A549 (cell line): Measurements from ENCODE around the gene CEP63. TPM values are rescaled to one million over a fixed set of nuclear protein-coding genes. Genes with fewer than 3 reads are reported as not detected.

Experiments used
- ATAC-seq, 2 experiments: fragments of 200-7000 bp in 1 of 2; fragments of >200 bp in 1 of 2; cut with Nextera tagmentation in 1 of 2; cut with Tn5 transposase in 1 of 2; 3 replicates each; pipeline versions ENCODE4 v1.8.0 to v1.9.1; 2018 to 2020; ENCODE audit warnings: mild to moderate bottlenecking in 1 of 2, moderate library complexity in 1 of 2
- CTCF ChIA-PET: fragments of 300-600 bp; sonication (Branson Sonifier 250); formaldehyde crosslinking; extraction: SDS; loops from one replicate; lab custom pipeline; 2021; ENCODE audit warnings: antibody characterized with exemption, inconsistent platforms; lab: Yijun Ruan, JAX
- POLR2A ChIA-PET: fragments of 350-600 bp; formaldehyde crosslinking; extraction: SDS; loops from one replicate; lab custom pipeline; 2021; ENCODE audit warnings: antibody characterized with exemption, inconsistent platforms; lab: Yijun Ruan, JAX
- DNase-seq, 2 experiments: peaks; one replicate each; pipeline versions ENCODE4 v3.0.0 to v3.0.0-alpha.2; 2011 to 2016; ENCODE audit warnings: low read depth in 1 of 2, low spot score in 1 of 2
- FAIRE-seq: peaks from 2 replicates; lab custom pipeline; 2011; peaks lifted over from hg19 to GRCh38; lab: Jason Lieb, UNC
- H3K27ac ChIP-seq, 2 experiments: fragments of >200 bp; sonication (Bioruptor Twin); formaldehyde crosslinking; 3 replicates each; pipeline ENCODE4 v1.5.1; 2016 to 2017
- H3K4me1 ChIP-seq: fragments of >200 bp; sonication (Bioruptor Twin); formaldehyde crosslinking; 3 replicates; pipeline ENCODE4 v1.6.1; 2016
- H3K4me2 ChIP-seq: fragments of >200 bp; sonication (Bioruptor Twin); formaldehyde crosslinking; 3 replicates; pipeline ENCODE4 v1.6.1; 2016
- H3K4me3 ChIP-seq: fragments of >200 bp; sonication (Bioruptor Twin); formaldehyde crosslinking; 3 replicates; pipeline ENCODE4 v1.5.1; 2016
- H3K9me3 ChIP-seq: fragments of >200 bp; sonication (Bioruptor Twin); formaldehyde crosslinking; 3 replicates; pipeline ENCODE4 v1.6.1; 2016
- BHLHE40 ChIP-seq: IDR thresholded peaks from 2 replicates; pipeline ENCODE4 v1.6.1; 2012; ENCODE audit warnings: low read depth, low read length, inconsistent platforms
- CEBPB ChIP-seq, 2 experiments: fragments of >200 bp in 1 of 2; sonication (Bioruptor Twin) in 1 of 2; formaldehyde crosslinking in 1 of 2; IDR thresholded peaks; 2 replicates each; pipeline ENCODE4 v1.6.1; 2012 to 2016
- EHF ChIP-seq: fragments of 250-450 bp; sonication (Bioruptor Pico); IDR thresholded peaks from 2 replicates; pipeline ENCODE4 v1.5.0; 2020; ENCODE audit warnings: mild to moderate bottlenecking
- EHMT2 ChIP-seq: fragments of 200-600 bp; sonication (generic); IDR thresholded peaks from 2 replicates; pipeline ENCODE4 v1.6.1; 2016; ENCODE audit warnings: antibody characterized with exemption, low read depth, mild to moderate bottlenecking, moderate library complexity
- ESRRA ChIP-seq: fragments of 150-350 bp; IDR thresholded peaks from 2 replicates; pipeline ENCODE4 v1.6.1; 2014; ENCODE audit warnings: mild to moderate bottlenecking, low read length, borderline replicate concordance
- HES2 ChIP-seq: fragments of >200 bp; sonication (Bioruptor Twin); formaldehyde crosslinking; IDR thresholded peaks from 2 replicates; pipeline ENCODE4 v1.6.1; 2016
- HEYL ChIP-seq: fragments of 250-450 bp; sonication (Bioruptor Pico); IDR thresholded peaks from 2 replicates; pipeline ENCODE4 v1.8.0; 2021; ENCODE audit warnings: mild to moderate bottlenecking, moderate library complexity
- HMGXB4 ChIP-seq: fragments of 250-450 bp; sonication (Bioruptor Pico); IDR thresholded peaks from 2 replicates; pipeline ENCODE4 v1.5.0; 2021; ENCODE audit warnings: mild to moderate bottlenecking, moderate library complexity, borderline replicate concordance
- HOXA7 ChIP-seq: fragments of 250-450 bp; sonication (Bioruptor Pico); IDR thresholded peaks from 2 replicates; pipeline ENCODE4 v1.5.0; 2020; ENCODE audit warnings: mild to moderate bottlenecking, moderate library complexity
- HOXB13 ChIP-seq: fragments of 250-450 bp; sonication (Bioruptor Pico); IDR thresholded peaks from 2 replicates; pipeline ENCODE4 v1.5.0; 2020; ENCODE audit warnings: low read depth, mild to moderate bottlenecking, moderate library complexity
- KDM1A ChIP-seq: fragments of 200-600 bp; sonication (generic); IDR thresholded peaks from 2 replicates; pipeline ENCODE4 v1.6.1; 2016; ENCODE audit warnings: low read depth, mild to moderate bottlenecking
- MAZ ChIP-seq: fragments of 150-350 bp; IDR thresholded peaks from 2 replicates; pipeline ENCODE4 v1.6.1; 2014; ENCODE audit warnings: antibody characterized with exemption, low read depth, low read length, borderline replicate concordance
- MYC ChIP-seq: IDR thresholded peaks from 2 replicates; pipeline ENCODE4 v1.6.1; 2012; ENCODE audit warnings: mild to moderate bottlenecking, inconsistent platforms, low read length, improper control_type of control experiment, borderline replicate concordance
- NFE2L2 ChIP-seq: fragments of 150-350 bp; conservative IDR thresholded peaks from 2 replicates; pipeline ENCODE4 v1.6.1; 2014; ENCODE audit warnings: low read length
- PBX3 ChIP-seq: IDR thresholded peaks from 2 replicates; pipeline ENCODE4 v1.6.1; 2012
- PHF8 ChIP-seq: fragments of 200-600 bp; sonication (generic); IDR thresholded peaks from 2 replicates; pipeline ENCODE4 v1.6.1; 2016; ENCODE audit warnings: low read depth, mild to moderate bottlenecking, antibody characterized with exemption, moderate library complexity, borderline replicate concordance
- RAD21 ChIP-seq, 2 experiments: fragments of >200 bp in 1 of 2; sonication (Bioruptor Twin) in 1 of 2; formaldehyde crosslinking in 1 of 2; IDR thresholded peaks in 1 of 2; conservative IDR thresholded peaks in 1 of 2; 2 replicates in 1 of 2; 3 replicates in 1 of 2; pipeline ENCODE4 v1.6.1; 2012 to 2018; ENCODE audit warnings: inconsistent platforms in 1 of 2
- RCOR1 ChIP-seq: fragments of 150-350 bp; IDR thresholded peaks from 2 replicates; pipeline ENCODE4 v1.6.1; 2014; ENCODE audit warnings: antibody characterized with exemption, low read length, low read depth
- REST ChIP-seq: fragments of 200-600 bp; sonication (generic); IDR thresholded peaks from 2 replicates; pipeline ENCODE4 v1.6.1; 2016; ENCODE audit warnings: antibody characterized with exemption, mild to moderate bottlenecking, moderate library complexity
- RFX5 ChIP-seq: fragments of 450-650 bp; IDR thresholded peaks from 2 replicates; pipeline ENCODE4 v1.7.1; 2014; ENCODE audit warnings: antibody characterized with exemption, mild to moderate bottlenecking, moderate library complexity
- RNF2 ChIP-seq: fragments of 200-600 bp; sonication (generic); IDR thresholded peaks from 2 replicates; pipeline ENCODE4 v1.6.1; 2016; ENCODE audit warnings: low read depth, mild to moderate bottlenecking, antibody characterized with exemption, moderate library complexity, borderline replicate concordance
- TFCP2L1 ChIP-seq: fragments of 250-450 bp; sonication (Bioruptor Pico); IDR thresholded peaks from 2 replicates; pipeline ENCODE4 v1.5.0; 2021; ENCODE audit warnings: mild to moderate bottlenecking
- ZFP36 ChIP-seq: fragments of 450-650 bp; IDR thresholded peaks from 2 replicates; pipeline ENCODE4 v1.6.1; 2014; ENCODE audit warnings: borderline replicate concordance; ENCODE audit not compliant: partially characterized antibody
- ZSCAN20 ChIP-seq: fragments of 250-450 bp; sonication (Bioruptor Pico); IDR thresholded peaks from 2 replicates; pipeline ENCODE4 v1.8.0; 2022; ENCODE audit warnings: mild to moderate bottlenecking, moderate library complexity
- WGBS: methylation state at CpG from one replicate; pipeline ENCODE4 v1.1.6; 2017; ENCODE audit errors: missing lambda C conversion rate; 5-methylcytosine and 5-hydroxymethylcytosine counted together
- polyA plus RNA-seq, 4 experiments: library from polyadenylated mRNA; depleted of rRNA in 3 of 4; stranded (reverse); fragments of >200 nt; fragmentation: RNase III in 1 of 4; extraction: RNeasy Plus Mini Kit Qiagen cat#74134 plus additional on column Dnase treatment in 1 of 4; gene quantifications; 2 replicates in 3 of 4; 3 replicates in 1 of 4; pipeline ENCODE4 v1.2.3, GENCODE V29; 2011 to 2017

Gene CEP63
- polyA plus RNA-seq, 2 of the 4 experiments (the other 2 are of a cell fraction) = 17.4 to 24.0 TPM

GRCh38 chr3:134579141-134579665 lies 93.3 kb downstream of the CEP63 start:
- TF ChIP-seq MYC = no peak
- no peak for TF ChIP-seq ESRRA
- TF ChIP-seq TFCP2L1 (CRISPR knock-in tag) = no peak
- TF ChIP-seq ZSCAN20 (CRISPR knock-in tag) = no peak
- TF ChIP-seq EHF (CRISPR knock-in tag) = no peak
- TF ChIP-seq PBX3 = no peak
- TF ChIP-seq NFE2L2 = no peak
- no peak for TF ChIP-seq PHF8
- CTCF ChIA-PET = interaction anchor here (0.7 to 1.2 kb wide), 2 partner anchors 21 to 1636 kb away, joined by 4 read pairs; no protein-coding TSS in a partner anchor

GRCh38 chr3:134590766-134591165 lies 104.9 kb downstream of the CEP63 start:
- H3K9me3 ChIP-seq = no peaks in the 10 kb centered on the region
- TF ChIP-seq BHLHE40 (no peak), HES2 (no peak), HMGXB4 (CRISPR knock-in tag) (no peak), HEYL (no peak), RCOR1 (no peak), MAZ (no peak), RNF2 (no peak), ZFP36 (no peak), HOXA7 (CRISPR knock-in tag) (no peak), CEBPB (IDR thresholded peaks at IDR 0.05) (no peak), HOXB13 (CRISPR knock-in tag) (no peak), REST (no peak), RAD21 (conservative IDR thresholded peaks at IDR 0.05 in 1 of 2, IDR thresholded peaks at IDR 0.05 in 1 of 2) (no peak), RFX5 (no peak), EHMT2 (no peak), KDM1A (no peak)
- CTCF ChIA-PET = interaction anchor here (1.7 to 2.3 kb wide), 2 partner anchors 9 to 10 kb away, joined by 4 to 14 read pairs; no protein-coding TSS in a partner anchor
- POLR2A ChIA-PET = no interaction called here
- H3K4me1 ChIP-seq = no peaks in the 10 kb centered on the region
- no peak overlapping the region for H3K4me2 ChIP-seq
- no peak overlapping the region for H3K27ac ChIP-seq
- ATAC-seq (peak in 1 of 2 experiments; percentile 34; a peak in 2 of 6 replicates), FAIRE-seq (no peak), DNase-seq (no peak)
- no peak overlapping the region for H3K4me3 ChIP-seq

More at GRCh38 chr3:134579141-134579665, 93.3 kb downstream of the CEP63 start:
- POLR2A ChIA-PET = no interaction called here
- Histone ChIP-seq H3K4me2 (no peak overlapping the region), H3K9me3 (no peaks in the 10 kb centered on the region), H3K4me1 (no peaks in the 10 kb centered on the region), H3K27ac (no peak overlapping the region), H3K4me3 (no peak overlapping the region)
- WGBS = 57% methylated on average over 3 of the region's 3 CpGs
- DNase-seq = no peak
- no peak for ATAC-seq
- FAIRE-seq = no peak
